ENCODE measurements around the gene TPX2.

DNA sequence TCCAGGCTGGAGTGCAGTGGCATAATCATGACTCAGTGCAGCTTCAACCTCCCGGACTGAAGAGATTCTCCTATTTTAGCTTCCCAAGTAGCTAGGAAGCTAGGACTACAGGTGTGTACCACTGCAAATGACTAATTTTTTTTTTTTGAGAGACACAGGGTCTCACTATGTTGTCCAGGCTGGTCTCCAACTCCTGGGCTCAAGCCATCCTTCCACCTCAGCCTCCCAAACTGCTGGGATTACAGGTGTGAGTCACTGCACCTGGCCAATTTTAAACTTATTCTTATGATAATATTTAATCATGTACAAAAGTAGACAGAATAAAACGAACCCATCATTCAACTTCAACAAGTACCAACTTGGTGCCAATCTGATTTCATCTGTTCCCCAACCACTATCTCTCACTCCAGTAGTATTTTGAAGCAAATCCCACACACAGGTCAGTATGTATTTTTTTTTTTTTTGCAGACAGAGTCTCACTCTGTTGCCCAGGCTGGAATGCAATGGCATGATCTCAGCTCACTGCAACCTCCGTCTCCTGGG lies 48.9 kb upstream of the TPX2 start:
- TF ChIP-seq POLR2AphosphoS5 (IDR thresholded peaks at IDR 0.05; ENCODE audit: low read depth, low read length) (no peak), POLR2A (IDR thresholded peaks at IDR 0.05; ENCODE audit: low read depth, low read length) (no peak), TAF1 (IDR thresholded peaks at IDR 0.05; ENCODE audit: borderline replicate concordance, low read depth, low read length) (no peak)

Data from GM12892 (cell line).